IMR-90 (cell line): ENCODE results near the gene CD55.

Experiments
- BHLHE40 ChIP-seq: fragments of 150-350 bp; IDR thresholded peaks from 2 replicates; pipeline ENCODE4 v1.6.1; 2016; ENCODE audit warnings: mild to moderate bottlenecking, low read depth, low read length
- CEBPB ChIP-seq: IDR thresholded peaks from 2 replicates; pipeline ENCODE4 v1.6.1; 2012; ENCODE audit warnings: low read depth, low read length, improper control_type of control experiment
- FOS ChIP-seq: fragments of 150-350 bp; IDR thresholded peaks from 2 replicates; pipeline ENCODE4 v1.6.1; 2016; ENCODE audit warnings: low read depth, low read length
- MAFK ChIP-seq: IDR thresholded peaks from 2 replicates; pipeline ENCODE4 v1.6.1; 2012; ENCODE audit warnings: low read depth, low read length, improper control_type of control experiment
- MXI1 ChIP-seq: IDR thresholded peaks from 2 replicates; pipeline ENCODE4 v1.6.1; 2012; ENCODE audit warnings: low read depth, mild to moderate bottlenecking, low read length, moderate library complexity, borderline replicate concordance
- POLR2A ChIP-seq: IDR thresholded peaks from 2 replicates; pipeline ENCODE4 v1.6.1; 2012; ENCODE audit warnings: mild to moderate bottlenecking, low read depth, low read length
- RCOR1 ChIP-seq: IDR thresholded peaks from 2 replicates; pipeline ENCODE4 v1.6.1; 2012; ENCODE audit warnings: mild to moderate bottlenecking, low read length, improper control_type of control experiment; ENCODE audit not compliant: insufficient replicate concordance
- RFX5 ChIP-seq: IDR thresholded peaks from 2 replicates; pipeline ENCODE4 v1.8.0; 2012; ENCODE audit warnings: low read depth, mild to moderate bottlenecking, low read length, moderate library complexity
- SMC3 ChIP-seq: fragments of 150-350 bp; IDR thresholded peaks from 2 replicates; pipeline ENCODE4 v1.6.1; 2016; ENCODE audit warnings: low read depth, mild to moderate bottlenecking, antibody characterized with exemption, low read length, moderate library complexity
- USF2 ChIP-seq: fragments of 150-350 bp; IDR thresholded peaks from 2 replicates; pipeline ENCODE4 v1.6.1; 2017; ENCODE audit warnings: mild to moderate bottlenecking, antibody characterized with exemption, low read length, low read depth
- TF ChIP-seq, protein P1 (sequence below): conservative IDR thresholded peaks from 2 replicates; pipeline ENCODE4 v1.5.1; 2012; ENCODE audit warnings: mild to moderate bottlenecking, low read depth, low read length, improper control_type of control experiment

- TF ChIP-seq POLR2A (no peak), CEBPB (no peak), USF2 (no peak), SMC3 (no peak), MXI1 (no peak), FOS (peak; percentile 13; the same call in 1 of the 2 replicates), MAFK (no peak), RFX5 (no peak), BHLHE40 (no peak), RCOR1 (no peak)
- TF ChIP-seq, protein P1, sequence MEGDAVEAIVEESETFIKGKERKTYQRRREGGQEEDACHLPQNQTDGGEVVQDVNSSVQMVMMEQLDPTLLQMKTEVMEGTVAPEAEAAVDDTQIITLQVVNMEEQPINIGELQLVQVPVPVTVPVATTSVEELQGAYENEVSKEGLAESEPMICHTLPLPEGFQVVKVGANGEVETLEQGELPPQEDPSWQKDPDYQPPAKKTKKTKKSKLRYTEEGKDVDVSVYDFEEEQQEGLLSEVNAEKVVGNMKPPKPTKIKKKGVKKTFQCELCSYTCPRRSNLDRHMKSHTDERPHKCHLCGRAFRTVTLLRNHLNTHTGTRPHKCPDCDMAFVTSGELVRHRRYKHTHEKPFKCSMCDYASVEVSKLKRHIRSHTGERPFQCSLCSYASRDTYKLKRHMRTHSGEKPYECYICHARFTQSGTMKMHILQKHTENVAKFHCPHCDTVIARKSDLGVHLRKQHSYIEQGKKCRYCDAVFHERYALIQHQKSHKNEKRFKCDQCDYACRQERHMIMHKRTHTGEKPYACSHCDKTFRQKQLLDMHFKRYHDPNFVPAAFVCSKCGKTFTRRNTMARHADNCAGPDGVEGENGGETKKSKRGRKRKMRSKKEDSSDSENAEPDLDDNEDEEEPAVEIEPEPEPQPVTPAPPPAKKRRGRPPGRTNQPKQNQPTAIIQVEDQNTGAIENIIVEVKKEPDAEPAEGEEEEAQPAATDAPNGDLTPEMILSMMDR: no peak
Measured at GRCh38 chr1:207309745-207310273, 11.7 kb upstream of the CD55 start.
